GM19438 (cell line): ENCODE data around the gene PIM3.

Experiments
- ATAC-seq: cut with Tn5 transposase; IDR thresholded peaks from one replicate; pipeline ENCODE4 v1.9.1; 2021; ENCODE audit warnings: low read depth; ENCODE audit not compliant: unreplicated experiment

The PIM3 gene

DNA sequence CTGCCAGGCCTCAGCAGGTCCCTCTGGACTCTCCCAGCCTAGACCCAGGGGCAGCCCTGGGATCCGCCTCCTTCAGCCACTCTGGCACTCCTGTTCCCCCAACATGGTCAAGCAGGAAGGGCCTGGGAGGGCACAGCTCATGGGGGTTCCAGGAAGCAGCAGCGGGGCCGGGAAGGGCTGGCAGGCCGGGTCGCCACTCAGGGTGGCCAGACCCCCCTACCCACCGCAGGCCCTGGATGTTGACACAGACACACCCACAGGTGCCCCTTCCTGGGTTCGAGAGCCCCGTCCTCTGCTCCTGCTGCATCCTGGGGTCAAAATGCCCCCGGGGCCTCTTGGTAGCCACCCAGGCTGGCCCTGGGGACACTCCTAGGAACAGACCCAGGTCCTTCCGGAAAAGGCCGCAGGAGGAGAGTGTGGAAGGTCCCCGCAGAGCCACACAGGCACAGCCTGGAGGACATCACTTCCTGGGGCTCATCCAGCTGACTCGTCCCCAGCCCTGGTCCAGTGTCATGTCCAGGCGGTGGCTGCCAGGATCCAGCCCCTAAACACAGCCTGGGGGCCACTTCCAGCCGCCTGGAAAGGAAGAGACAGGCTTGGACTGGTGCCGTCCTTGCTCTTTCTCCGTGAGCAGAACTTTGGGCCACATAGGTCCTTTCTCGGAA, 6.8 kb upstream of the PIM3 start:
- ATAC-seq = no peak

- no peak for ATAC-seq
Measured at GRCh38 chr22:49954354-49954753, 6.2 kb upstream of the PIM3 start.

- no peak for ATAC-seq
Measured at GRCh38 chr22:49954991-49955580, 5.5 kb upstream of the PIM3 start.

- no peak for ATAC-seq
Measured at GRCh38 chr22:49955581-49956417, 4.8 kb upstream of the PIM3 start.

GRCh38 chr22:49956418-49956770, 4.2 kb upstream of the PIM3 start:
- no peak for ATAC-seq

GRCh38 chr22:49956914-49957825, 3.4 kb upstream of the PIM3 start:
- ATAC-seq = no peak

- no peak for ATAC-seq
Measured at GRCh38 chr22:49957826-49958365, 2.7 kb upstream of the PIM3 start.

DNA sequence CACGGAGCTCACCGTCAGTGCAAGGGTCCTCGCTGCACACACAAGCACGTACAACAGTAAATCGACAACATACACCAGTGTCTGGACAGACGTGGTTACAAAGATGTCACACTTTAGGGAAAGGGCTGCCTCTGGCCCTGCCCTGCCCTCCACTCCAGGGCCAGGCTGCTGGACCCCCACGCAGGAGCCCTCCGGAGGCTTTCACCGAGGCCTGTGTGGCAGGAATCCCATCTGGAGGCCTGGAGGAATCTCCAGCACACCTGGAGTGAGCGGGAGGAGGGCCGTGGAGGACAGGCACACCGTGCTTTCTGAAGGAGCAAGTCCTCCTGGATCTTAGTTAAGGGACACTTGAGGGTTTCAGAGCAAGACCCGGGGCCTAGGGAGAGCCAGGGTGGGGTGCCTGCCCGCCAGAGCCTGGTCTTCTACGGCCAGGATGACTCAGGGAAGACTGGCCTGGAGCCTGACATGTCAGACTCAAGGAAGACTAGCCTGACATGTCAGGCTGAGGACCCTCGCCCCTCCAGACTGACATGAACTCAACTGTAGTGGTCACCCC, 2.1 kb upstream of the PIM3 start:
- ATAC-seq = no peak

- no peak for ATAC-seq
Measured at GRCh38 chr22:49958931-49959781, 1.4 kb upstream of the PIM3 start.

GRCh38 chr22:49959782-49960158, 802 bp upstream of the PIM3 start:
- no peak for ATAC-seq

DNA sequence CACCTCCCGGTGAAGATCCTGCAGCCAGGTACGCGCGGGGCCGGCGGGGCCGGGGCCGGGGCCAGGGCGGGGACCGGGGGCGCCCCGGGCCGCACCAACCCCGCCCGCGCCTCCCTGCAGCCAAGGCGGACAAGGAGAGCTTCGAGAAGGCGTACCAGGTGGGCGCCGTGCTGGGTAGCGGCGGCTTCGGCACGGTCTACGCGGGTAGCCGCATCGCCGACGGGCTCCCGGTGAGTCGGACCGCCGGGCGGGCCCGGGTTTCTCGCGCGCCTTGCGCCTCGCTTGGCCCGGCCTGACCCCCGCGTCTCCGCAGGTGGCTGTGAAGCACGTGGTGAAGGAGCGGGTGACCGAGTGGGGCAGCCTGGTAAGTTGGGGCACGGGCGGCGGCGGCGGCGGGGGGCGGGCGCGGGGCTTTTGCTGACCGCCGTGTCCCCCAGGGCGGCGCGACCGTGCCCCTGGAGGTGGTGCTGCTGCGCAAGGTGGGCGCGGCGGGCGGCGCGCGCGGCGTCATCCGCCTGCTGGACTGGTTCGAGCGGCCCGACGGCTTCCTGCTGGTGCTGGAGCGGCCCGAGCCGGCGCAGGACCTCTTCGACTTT, 531 bp downstream of the PIM3 start:
- ATAC-seq = no peak

DNA sequence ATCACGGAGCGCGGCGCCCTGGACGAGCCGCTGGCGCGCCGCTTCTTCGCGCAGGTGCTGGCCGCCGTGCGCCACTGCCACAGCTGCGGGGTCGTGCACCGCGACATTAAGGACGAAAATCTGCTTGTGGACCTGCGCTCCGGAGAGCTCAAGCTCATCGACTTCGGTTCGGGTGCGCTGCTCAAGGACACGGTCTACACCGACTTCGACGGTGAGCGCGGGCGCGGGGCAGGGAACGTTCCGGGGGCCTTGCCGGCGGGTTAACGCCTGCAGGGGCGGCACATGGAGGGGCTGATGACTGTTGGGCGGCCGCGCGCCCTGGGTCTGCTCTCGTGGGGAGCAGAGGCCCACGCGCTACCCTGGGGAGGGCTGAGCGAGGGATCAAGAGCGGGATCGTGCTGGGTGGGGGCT, 1.0 kb downstream of the PIM3 start:
- no peak for ATAC-seq

DNA sequence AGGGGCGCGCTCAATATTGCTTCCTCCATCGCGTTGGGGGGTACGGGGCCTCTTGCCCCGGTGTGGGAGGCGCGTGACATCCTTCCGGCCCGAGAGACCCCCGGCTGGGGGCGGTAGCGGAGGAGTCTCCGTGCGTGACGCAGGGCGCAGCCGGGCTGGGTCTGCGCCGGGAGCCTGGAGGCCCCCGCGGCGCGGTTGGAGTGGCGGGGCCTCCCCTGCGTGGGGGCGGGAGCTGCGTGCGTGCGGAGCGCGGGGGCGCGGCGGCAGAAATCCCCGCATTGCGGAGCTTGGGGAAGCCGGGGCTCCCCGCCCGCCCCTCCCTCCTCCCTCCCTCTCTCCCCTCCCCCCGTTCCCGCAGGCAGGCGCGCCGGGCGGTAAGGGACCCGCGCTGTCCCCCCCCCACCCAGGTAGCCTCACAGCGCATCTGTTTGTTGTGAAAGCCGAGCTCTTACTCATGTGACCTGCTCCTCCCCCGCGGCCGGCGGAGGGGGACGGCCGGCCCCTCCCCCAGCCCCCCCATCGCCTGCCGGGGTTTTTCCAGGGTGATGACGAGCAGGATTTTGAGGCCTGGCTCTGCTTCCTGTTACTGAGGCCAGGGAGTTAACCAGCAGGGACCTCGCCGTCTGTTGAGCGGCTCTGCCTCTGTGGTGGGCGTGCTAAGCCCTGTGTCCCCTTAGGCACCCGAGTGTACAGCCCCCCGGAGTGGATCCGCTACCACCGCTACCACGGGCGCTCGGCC, 1.6 kb downstream of the PIM3 start:
- no peak for ATAC-seq

GRCh38 chr22:49962751-49963646, 2.4 kb downstream of the PIM3 start:
- ATAC-seq = no peak

- no peak for ATAC-seq
Measured at GRCh38 chr22:49963647-49964026, 3.1 kb downstream of the PIM3 start.

- no peak for ATAC-seq
Measured at GRCh38 chr22:49964136-49965090, 3.8 kb downstream of the PIM3 start.
